Measurements from ENCODE around the gene FAM221B.

FAM221B gene

DNA sequence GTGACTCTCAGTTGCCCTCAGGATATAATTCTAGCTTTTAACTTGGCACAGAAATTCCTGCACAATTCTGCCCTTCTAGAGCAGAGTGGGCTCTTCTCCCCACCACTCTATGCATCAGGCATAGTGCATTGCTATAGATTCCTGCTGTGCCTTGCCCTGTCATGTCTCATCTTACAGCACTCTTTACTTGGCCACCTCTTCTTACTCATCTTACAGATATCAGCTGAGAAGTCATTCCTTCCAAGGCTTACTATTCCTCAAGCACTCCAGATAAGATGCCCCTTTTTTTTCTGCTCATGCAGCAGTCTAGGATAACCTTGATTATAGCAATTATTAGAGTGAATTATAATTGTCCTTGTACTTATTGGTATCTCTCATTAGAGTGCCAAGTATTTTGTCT lies 5.6 kb downstream of the FAM221B start:
- no peak for DNase-seq (ENCODE audit: low read depth)
- TF ChIP-seq CTCF (IDR thresholded peaks at IDR 0.05; ENCODE audit: insufficient read depth, low read depth, low read length, missing control alignments): no peak
- H3K4me3 ChIP-seq (ENCODE audit: low read depth, low read length): no peak overlapping the region

DNA sequence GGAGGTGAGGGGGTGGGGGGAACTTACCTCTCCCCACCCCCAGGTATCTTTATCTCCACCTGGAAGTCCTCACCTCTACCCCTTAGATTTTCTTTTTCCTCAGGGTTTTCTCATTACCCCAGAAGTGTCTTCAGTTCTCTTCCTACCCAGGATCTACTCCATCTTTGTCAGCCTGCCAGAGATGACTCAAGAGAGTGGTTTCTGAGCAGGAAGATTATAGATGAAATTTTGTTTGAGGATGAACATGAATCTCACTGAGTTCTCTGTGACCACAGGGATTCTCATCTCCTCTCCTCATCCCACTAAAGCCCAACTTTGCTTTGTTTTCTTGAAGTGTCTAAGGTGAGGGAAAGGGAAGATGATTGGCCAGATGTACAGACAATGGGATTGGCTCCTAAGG lies 8.5 kb downstream of the FAM221B start:
- no peak for DNase-seq (ENCODE audit: low read depth)
- no peak for TF ChIP-seq CTCF (IDR thresholded peaks at IDR 0.05; ENCODE audit: insufficient read depth, low read depth, low read length, missing control alignments)
- H3K4me3 ChIP-seq (ENCODE audit: low read depth, low read length): no peak overlapping the region

DNA sequence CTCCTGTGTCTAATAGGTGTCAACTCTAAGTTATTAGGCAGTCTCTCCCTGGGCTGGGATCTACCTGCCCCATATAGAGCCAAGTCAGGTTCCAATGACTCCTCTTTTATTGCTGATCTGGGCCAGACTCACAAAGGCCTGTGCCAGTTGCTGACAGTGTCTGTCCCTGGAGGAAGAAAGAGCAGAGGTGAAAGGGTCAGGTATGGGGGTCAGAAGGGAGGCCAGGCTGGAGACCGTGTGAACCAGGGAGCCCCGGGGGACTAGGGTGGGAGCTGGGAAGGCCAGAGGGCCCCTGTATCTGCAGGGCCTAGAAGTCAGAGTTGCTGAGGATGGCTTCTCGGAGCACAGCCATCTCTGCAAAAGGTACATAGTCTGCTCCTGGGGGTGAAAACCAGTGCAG lies 10.2 kb downstream of the FAM221B start:
- no peak for TF ChIP-seq CTCF (IDR thresholded peaks at IDR 0.05; ENCODE audit: insufficient read depth, low read depth, low read length, missing control alignments)
- no peak for DNase-seq (ENCODE audit: low read depth)
- H3K4me3 ChIP-seq (ENCODE audit: low read depth, low read length): no peak overlapping the region

GRCh38 chr9:35816708-35817107 lies 11.8 kb downstream of the FAM221B start:
- TF ChIP-seq CTCF (IDR thresholded peaks at IDR 0.05; ENCODE audit: insufficient read depth, low read depth, low read length, missing control alignments): peak; percentile 6
- no peak overlapping the region for H3K4me3 ChIP-seq (ENCODE audit: low read depth, low read length)
- no peak for DNase-seq (ENCODE audit: low read depth)

- peak; percentile 99 for DNase-seq (ENCODE audit: low read depth)
- no peak for TF ChIP-seq CTCF (IDR thresholded peaks at IDR 0.05; ENCODE audit: insufficient read depth, low read depth, low read length, missing control alignments)
- peak within 1 kb of the TSS; percentile 83 for H3K4me3 ChIP-seq (ENCODE audit: low read depth, low read length)
Measured at GRCh38 chr9:35814841-35815543, 13.5 kb downstream of the FAM221B start, which contains the start of gene HINT2. Gene HINT2, minus strand, starts transcription at chr9:35815042. Its CDS starts 63 bp downstream, at chr9:35814979.

DNA sequence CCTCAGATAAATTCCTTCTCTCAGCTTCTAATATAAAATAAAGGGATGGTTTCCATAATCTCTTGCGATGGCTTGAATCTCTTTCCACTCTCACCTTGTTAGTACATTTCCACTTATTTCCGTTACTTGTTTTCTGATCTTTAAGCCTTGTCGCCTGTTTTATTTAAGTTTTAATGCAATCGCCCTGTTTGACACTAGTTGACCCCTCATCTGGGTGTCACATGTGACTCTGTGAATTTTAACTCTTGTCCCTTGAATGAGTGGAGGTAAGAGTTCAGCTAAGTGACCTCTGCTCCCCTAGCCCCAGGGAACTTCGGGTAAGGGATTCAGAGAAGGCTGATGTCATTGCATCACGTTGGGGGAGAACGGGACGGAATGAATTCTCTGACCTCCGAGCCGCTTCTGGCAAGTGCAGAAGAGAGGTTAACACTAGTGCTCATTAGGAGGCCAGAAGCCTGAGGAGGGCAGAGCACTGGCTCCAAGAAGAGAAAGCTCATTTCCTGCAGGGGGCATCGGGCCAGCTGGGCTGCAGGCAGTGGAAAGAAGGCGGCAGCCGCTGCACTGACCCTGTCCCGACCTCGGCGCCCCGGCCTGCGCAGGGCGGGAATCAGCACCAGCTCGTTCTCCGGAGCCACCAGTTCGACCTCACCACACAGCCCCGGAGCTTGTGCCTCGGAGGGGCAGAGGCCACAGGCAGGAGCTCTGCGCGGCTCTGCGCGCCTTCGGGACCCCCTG lies 14.3 kb downstream of the FAM221B start:
- TF ChIP-seq CTCF (IDR thresholded peaks at IDR 0.05; ENCODE audit: insufficient read depth, low read depth, low read length, missing control alignments): no peak
- DNase-seq (ENCODE audit: low read depth): peak; percentile 77
- peak overlapping the region; percentile 83 for H3K4me3 ChIP-seq (ENCODE audit: low read depth, low read length)

All from GM12865 (cell line).